Stimulated activated CD4-positive, alpha-beta T cell treated with anti-CD3 and anti-CD28 coated beads, Interleukin-12 subunit alpha, Interleukin-12 subunit beta, amount 100 ng/mL, for 24 hours (primary cell): ENCODE results near the gene TMOD4.
A peak's percentile ranks its signal among the peaks of the same experiment; 100 is the strongest.

ENCODE experiments used
- DNase-seq, 2 experiments: peaks; one replicate each; pipeline ENCODE4 v3.0.0-alpha.2; 2020; ENCODE audit warnings: low read depth in 2 of 2

The TMOD4 gene

DNA sequence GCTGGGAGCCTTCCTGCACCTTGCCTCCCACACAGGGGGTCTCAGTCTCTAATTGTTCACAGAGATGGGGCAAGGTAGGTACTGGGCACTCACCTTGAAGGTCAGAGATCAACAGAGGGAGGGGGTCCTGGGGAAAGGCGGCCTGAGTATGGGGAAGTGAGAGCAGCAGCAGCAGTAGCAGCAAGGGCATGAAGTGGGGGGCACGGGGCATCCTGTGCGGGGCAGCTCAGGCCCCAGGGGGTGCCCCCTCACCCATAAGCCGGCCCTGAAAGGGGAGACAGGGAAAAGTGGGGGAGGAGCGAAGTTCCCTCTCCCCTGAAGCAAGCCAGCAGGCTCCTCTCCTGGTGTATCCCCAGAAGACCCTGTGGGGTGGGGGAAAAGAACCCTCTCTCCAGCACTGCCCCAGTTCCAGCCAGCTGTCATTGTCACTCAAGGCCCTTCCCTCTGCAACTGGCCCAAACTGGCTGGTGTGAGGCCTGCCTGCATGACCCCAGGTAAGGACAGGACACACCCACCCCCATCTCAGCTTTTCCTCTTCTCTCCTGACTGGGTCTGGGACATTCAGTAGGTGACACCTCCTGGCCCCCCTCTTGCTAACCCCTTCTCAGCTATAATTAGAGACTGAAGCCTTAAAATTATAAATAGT lies 33.2 kb downstream of the TMOD4 start:
- DNase-seq, result no peak

GRCh38 chr1:151137789-151138188 lies 38.0 kb downstream of the TMOD4 start:
- no peak for DNase-seq

- DNase-seq, result no peak
Measured at GRCh38 chr1:151135433-151136385, 40.1 kb downstream of the TMOD4 start.

GRCh38 chr1:151134991-151135390 lies 40.8 kb downstream of the TMOD4 start:
- DNase-seq, result no peak

DNA sequence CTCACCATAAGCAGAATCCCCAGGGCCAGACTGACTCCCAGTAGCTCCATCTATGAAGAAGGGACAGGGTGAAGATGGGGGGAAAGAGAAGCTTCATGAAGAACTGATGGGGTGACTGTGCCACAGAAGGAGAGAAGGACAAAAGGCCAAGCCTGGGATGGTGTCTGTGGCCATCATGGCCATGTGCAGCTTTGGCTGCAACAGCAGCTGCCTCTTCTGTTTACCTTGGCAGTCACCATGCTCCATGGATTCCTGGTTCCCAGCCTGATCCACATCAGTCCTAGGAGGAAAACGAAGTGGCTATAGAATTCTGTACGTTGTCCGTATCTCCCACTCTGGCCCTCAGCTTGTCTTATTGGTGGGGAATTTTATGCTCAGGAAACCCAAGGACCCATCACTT lies 41.4 kb downstream of the TMOD4 start:
- DNase-seq, result no peak

DNA sequence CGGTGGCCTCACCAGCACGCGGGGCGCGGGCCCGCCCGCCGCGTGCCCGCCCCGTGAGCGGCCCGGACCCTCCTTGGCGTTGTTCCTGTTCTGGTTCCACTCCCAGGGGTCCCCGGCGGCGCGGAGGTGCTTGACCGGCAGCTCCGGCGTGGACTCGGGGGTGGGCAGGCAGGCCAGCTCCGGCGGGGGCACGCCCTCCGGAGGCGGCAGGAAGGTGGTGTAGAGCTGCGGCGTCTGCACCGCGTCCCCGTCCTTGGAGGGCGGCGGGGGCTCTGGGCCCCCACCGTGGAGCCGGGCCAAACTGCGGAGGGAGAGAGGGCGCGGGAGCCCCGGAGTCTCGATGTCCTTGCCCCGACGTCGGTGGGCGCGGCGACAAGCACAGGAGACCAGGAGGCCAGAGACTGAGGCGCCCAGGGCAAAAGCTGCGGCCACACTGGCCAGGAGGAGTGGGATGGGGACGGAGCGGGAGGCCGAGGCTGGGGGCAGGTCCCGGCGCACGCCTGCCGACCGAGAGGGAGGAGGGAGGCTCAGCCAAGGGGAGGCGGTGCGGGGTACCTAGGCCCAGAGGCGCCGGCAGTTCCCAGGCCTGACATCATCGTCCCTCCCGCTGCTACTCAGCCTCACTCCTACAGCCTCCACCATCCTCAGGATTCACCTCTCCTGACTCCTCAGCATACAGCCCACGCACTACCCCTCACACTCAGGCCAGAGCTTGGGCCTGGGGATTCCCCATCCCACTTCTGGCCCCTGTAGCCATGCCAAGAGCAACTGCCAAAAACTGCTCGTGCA lies 42.6 kb downstream of the TMOD4 start:
- DNase-seq, result no peak

GRCh38 chr1:151132335-151133017 lies 43.3 kb downstream of the TMOD4 start:
- DNase-seq, result no peak

GRCh38 chr1:151131701-151132334 lies 44.0 kb downstream of the TMOD4 start:
- DNase-seq, result no peak

DNA sequence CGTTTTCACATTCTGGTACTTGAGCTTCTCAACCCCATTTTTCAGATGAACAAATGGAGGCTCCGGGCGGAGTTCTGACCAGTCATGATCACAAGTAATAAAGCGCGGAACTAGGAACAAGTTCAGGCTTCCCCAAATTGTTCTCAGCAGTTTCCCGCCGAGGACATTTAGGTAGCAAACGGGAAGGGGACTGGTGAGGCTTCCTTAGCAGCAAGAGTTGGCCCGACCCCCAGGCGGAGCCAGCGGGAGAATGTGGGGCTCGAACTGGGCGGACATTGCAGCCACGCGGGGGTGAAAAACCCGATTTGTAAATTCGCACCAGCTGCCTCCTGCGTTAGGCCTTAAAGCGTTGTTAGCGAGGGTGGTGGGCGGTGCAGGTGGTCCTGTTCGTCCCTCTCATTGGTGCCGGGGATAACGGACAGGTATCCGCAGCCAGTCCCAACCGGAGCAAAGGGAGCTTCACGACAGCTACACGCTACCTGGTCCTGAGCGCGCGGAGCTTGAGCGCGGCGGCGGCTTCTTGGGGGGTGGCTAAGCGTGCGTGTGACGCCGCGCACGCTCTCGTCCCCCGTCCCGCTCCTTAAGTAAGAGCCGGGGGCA lies 44.7 kb downstream of the TMOD4 start:
- peak; percentile 61 to 78 for DNase-seq

DNA sequence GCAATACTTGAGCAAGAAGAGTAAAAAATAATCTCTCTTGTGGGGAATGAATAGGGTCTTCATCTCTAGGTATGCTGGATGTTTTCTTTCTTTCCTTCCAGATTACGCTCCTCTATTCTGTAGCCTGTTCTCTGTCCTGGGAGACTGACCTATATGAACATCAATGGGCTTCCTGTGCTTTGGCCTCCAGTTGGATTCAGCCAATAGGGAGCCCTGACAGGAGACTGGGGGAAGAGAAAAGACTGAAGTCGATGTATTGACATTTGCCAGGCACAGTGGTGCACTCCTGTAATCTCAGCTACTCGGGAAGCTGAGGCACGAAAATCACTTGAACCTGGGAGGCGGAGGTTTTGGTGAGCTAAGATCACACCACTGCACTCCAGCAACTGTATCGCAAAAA lies 47.0 kb downstream of the TMOD4 start:
- DNase-seq, result no peak

DNA sequence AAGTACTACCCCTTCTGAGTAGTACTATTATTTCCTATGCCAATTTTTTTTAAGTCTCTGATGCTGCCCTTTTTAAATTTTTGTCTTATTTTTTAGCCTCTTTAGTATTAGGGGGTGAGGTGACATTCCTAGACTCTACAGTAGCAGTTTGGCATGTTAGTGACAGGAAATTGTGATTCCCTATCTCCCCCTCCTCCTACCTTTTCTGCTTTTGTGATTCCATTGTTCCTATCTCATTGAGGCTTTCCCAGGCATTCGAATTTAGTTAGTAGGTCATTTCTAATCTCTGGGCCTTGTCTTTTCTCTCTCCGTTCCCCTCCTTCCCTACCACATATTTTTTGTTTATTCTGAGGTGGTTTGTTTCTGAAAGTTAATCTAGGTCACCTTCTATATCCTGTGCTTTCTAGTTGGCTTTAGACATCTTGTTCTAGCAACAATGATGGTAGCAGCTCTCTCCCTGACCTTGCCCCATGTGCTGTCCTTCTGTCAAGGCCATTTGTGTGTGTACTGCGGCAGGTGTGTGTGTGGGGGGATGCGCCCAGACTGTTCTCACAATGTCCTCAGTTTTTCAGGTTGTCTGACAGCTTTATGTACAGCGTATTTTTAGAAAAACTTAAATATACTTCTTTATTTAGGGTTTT lies 50.9 kb downstream of the TMOD4 start:
- no peak for DNase-seq
